ENCODE data around the gene MAN2A2.

The MAN2A2 gene

GRCh38 chr15:90884719-90885431 is 18.2 kb upstream of the MAN2A2 start:
- no peak for DNase-seq

GRCh38 chr15:90885432-90886290 is 17.4 kb upstream of the MAN2A2 start:
- DNase-seq = peak; percentile 93

GRCh38 chr15:90886291-90886614 is 16.8 kb upstream of the MAN2A2 start:
- DNase-seq = no peak

GRCh38 chr15:90887037-90887481 is 16.0 kb upstream of the MAN2A2 start:
- DNase-seq = no peak

GRCh38 chr15:90889313-90889730 is 13.8 kb upstream of the MAN2A2 start:
- no peak for DNase-seq

- no peak for DNase-seq
Measured at GRCh38 chr15:90889736-90890456, 13.2 kb upstream of the MAN2A2 start.

- no peak for DNase-seq
Measured at GRCh38 chr15:90890839-90891238, 12.3 kb upstream of the MAN2A2 start.

- DNase-seq = no peak
Measured at GRCh38 chr15:90891346-90891949, 11.7 kb upstream of the MAN2A2 start.

GRCh38 chr15:90892023-90892422 is 11.1 kb upstream of the MAN2A2 start:
- no peak for DNase-seq

- no peak for DNase-seq
Measured at GRCh38 chr15:90892498-90893174, 10.5 kb upstream of the MAN2A2 start.

GRCh38 chr15:90893175-90894090 is 9.7 kb upstream of the MAN2A2 start:
- peak; percentile 27 for DNase-seq

- DNase-seq = peak; percentile 76
Measured at GRCh38 chr15:90895571-90896117, 7.5 kb upstream of the MAN2A2 start.

GRCh38 chr15:90897131-90897655 is 5.9 kb upstream of the MAN2A2 start:
- DNase-seq = peak; percentile 38

GRCh38 chr15:90901175-90902039 is 1.7 kb upstream of the MAN2A2 start:
- DNase-seq = peak; percentile 99

- DNase-seq = peak; percentile 86
Measured at GRCh38 chr15:90902040-90902839, 862 bp upstream of the MAN2A2 start.

- peak; percentile 72 for DNase-seq
Measured at GRCh38 chr15:90903733-90904536, 833 bp downstream of the MAN2A2 start.

GRCh38 chr15:90904746-90905145 is 1.6 kb downstream of the MAN2A2 start:
- DNase-seq = no peak

All from hematopoietic multipotent progenitor cell treated with erythropoietin and hydrocortisone succinate and interleukin-3 and kit ligand, for 4 days (in vitro differentiated cells).